Measurements from ENCODE around the gene ADGRA1.

ADGRA1 gene

DNA sequence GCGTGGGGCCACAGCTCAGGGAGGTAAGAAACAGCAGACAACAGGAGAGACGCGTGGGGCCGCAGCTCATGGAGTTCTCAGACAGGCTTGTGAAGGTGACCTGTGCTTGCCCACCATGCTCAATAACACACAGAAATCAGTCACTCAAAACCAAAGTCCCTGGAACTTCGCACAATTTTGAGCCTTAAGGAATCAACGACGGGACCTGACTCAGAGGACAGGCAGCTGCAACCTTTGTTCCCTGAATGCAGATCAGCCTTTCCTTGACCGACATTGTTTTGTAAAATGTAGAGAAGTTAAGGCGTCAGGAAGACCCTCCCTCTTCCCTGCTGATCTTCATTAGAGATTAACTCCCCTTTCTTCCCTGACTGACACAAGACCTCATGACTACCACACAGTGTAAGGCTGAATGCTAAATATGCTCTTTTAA, 63.8 kb downstream of the ADGRA1 start:
- no peak for DNase-seq

DNA sequence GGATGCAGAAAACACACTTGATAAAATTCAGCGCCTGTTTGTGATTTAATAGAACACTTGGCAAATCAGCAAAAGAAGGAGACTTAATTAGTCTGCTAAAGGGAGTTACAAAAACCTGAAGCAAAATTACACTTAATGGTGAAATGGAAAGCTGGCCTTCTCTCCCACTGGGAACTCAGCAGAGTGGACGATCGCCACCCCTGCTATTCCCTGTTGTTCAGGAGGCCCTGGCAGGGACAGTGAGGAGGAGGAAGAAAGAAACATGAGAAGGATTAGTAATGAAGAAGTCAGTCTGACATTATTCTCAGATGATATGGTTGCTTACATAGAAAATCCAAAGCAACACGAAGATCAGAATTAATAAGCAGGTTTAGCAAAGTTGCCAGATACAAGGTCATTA, 66.7 kb downstream of the ADGRA1 start:
- DNase-seq: no peak

DNA sequence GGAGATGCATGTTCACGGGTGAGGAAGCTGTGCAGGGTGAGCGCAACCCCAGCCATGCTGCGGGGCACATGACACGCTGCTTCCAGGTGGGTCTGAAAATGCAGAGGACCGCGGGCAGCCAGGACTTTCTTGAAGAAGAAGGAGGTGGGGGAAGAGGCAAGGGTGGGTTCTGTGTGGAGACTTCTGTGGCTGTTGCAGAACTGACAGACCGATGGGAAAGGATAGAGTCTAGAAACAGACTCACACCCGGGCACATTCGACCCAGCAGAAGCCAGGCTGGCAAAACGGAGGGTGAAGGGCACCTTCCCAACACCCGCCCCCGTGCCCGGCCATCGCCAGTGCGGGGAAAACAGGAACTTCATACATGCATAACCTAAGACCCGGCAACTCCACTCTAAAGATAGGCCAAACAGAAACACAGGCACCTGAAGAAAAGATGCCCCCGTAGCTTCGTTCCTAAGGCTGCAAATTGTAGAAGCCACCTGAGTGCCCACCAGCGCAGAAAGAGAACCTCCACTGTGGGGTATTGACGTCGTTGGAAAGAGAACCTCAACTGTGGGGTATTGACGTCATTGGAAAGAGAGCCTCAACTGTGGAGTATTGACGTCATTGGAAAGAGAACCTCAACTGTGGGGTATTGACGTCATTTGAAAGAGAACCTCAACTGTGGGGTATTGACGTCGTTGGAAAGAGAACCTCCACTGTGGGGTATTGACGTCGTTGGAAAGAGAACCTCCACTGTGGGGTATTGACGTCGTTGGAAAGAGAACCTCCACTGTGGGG, 67.5 kb downstream of the ADGRA1 start:
- no peak for DNase-seq

DNA sequence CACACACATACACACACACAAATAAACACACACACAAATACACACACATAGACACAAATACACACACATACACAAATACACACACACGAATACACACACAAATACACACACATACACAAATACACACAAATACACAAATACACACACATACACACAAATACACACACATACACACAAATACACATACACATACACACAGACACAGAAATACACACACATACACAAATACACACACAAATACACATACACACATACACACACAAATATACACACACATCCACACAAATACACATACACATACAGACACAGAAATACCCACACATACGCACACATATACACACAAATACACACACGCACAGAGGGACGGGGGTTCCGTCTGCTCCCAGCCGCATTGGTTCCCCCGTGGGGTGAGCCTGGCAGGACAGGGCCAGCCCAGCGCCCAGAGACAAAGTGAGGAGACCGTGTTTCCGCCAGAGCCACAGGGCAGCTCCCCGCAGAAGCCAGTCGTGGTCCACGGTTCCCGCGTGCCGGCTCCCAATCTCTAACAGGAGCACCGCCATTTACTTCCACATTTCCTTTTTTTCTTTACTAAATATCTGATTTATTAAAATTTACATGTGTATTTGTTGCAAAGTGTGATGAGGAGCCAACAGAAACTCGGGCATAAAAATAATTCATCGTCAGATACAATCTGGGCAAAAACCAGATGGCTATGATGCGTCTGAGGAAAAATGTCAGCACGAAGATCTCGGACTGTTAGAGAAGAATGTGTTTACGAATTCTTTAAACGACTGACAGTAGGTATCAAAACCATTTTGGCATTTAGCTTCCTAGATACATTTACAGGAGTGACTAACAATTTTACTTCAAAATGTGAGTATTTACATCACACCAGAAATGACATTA, 69.2 kb downstream of the ADGRA1 start:
- DNase-seq: no peak

DNA sequence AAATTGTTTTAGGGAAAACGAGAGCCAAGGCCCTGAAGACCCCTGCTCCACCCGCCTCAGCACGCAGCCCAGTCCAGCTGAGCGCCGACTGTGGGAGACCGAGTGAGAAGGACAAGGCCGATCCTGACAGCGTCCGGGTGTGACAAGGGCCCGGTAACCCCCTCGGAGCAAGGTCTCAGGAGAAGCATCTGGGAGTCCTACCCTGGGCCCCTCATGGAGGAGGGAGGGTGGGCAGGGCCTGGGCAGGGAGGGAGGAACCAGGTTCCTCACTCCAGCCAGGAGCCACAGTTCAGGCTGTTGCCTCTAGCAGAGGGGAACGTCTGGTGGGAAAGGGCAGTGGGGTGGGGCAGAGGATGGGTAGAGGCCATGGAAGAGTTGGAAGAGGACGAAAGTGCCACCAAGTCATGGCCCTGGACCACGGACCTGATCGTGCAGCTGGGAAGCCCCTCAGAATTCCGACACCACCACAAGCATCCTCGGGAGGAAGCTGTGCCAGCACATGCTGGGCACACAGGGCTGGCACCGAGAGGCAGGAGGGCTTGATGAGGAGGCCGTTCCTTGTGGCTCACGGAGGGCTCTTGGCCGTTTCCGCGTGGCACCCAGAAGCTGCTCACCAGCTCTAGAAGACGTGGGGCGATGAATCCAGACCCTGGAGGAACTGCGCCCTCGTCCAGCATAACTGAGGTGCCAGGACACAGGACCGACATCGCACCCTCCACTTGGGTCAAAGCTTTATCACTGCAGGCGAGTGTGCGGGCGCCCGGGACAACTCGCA, 70.1 kb downstream of the ADGRA1 start:
- no peak for DNase-seq

DNA sequence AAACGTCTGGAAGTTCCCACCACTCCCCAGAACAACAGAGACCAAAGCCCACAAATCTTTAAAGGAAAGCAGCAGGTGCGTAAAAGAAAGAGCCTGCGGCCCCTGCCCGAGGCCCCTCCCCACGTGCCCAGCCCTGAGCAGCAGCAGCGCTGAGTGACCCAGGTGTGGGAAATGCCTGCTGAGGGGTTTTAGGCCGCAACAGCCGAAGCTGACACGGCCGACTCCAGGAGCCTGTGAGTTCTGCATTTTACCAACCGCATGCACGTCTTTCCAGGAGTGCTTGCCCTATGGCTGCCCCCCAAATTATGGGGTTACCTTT, 70.7 kb downstream of the ADGRA1 start:
- no peak for DNase-seq

DNA sequence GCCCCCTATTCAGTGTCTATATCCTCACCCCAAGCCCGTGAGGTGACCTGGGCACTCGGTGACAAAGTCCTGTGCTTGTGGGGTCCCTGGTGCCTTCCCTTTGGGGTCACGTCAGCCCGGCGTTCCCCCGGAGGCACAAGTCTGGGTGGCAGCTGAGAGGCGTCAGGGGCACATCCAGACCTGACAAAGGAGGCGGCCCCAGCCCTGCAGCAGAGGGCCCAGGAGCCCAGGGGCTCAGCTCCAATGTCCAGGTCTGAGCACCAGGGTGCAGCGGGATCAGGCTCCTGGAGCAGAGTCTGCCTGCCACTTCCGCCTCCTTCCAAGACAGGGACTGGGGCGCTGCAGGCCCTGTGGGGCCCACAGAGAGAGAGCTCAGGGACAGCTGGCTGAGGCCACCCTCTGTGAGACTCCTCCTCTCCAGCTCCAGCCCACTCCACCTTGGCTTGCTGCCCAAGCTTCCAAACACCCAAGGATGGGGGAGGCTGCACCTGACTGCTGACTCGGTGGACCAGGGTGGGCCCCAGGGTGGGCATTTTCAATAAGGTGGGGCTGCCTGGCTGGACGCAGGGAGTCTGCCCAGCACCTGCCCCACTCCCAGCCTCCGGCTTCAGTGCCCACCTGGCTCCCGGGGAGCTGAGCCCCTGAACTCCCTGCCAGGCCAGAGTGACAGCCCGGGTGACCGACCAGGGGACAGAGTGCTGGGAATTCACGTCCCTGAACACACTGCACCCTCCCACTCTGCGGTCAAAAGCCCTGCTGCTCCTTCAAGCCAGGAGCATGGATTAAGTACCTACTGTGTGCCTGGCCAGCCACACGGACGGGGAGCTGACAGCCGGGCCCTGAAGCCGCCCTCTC, 71.3 kb downstream of the ADGRA1 start:
- DNase-seq: no peak

DNA sequence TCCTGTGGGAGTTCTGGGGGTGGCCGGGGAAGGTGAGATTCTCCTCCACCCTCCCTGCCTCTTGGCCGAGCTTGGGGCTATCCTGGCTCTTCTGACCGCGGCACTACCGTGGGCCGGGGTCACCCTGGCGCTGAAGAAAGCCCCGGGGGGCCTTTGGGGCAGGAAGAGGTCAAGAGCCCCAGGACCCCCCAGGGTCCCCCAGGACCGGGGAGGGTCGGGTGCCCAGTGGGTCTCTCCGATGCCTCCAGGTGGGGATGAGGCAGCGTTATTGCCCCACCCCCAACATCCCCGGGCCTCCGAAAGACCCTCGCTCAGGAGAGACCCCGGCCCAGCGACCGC, 71.9 kb downstream of the ADGRA1 start:
- no peak for DNase-seq

DNA sequence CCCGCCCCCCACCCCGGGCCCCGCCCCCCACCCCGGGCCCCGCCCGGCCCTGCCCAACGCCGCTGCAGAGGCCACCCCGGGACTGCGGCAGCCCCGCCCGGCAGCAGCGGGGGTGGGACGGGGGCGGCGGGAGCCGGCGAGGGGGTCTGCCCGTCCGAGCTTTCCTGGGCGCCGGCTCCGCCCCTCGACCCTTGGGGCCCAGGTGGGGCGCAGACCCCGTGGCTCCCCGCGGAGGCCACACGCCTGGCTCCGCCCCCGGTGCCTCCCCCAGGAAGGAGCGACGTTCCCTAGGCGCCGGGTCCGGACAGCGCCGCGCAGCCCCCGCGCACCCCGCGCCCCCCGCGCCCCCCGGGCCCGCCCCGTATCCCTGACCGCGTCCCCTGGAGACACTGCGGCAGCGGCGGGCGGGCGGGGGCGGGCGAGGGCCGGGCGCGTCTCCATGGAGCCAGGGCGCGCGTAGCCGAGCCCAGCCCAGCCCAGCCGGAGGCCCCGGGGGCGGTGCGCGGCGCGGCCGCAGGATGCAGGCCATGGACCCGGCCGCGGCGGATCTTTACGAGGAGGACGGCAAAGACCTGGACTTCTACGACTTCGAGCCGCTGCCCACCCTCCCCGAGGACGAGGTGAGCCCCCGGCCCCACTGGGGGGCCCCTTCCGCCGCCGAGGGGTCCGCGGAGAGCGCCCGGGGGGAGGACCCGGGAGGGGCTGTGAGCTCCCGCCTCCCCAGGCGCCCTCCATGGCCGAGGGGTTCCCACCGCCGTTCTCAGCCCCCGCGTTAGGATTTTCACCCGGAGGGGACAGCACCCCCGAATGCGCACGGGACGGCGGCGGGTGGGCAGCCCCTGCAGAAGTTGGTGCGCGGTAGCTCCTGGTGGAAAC, 72.5 kb downstream of the ADGRA1 start, which contains the start of gene KNDC1:
Gene KNDC1 (plus strand): TSS at position 270 of the 876 bp plus-strand sequence. CDS start 249 bp downstream, at position 519.
- no peak for DNase-seq

DNA sequence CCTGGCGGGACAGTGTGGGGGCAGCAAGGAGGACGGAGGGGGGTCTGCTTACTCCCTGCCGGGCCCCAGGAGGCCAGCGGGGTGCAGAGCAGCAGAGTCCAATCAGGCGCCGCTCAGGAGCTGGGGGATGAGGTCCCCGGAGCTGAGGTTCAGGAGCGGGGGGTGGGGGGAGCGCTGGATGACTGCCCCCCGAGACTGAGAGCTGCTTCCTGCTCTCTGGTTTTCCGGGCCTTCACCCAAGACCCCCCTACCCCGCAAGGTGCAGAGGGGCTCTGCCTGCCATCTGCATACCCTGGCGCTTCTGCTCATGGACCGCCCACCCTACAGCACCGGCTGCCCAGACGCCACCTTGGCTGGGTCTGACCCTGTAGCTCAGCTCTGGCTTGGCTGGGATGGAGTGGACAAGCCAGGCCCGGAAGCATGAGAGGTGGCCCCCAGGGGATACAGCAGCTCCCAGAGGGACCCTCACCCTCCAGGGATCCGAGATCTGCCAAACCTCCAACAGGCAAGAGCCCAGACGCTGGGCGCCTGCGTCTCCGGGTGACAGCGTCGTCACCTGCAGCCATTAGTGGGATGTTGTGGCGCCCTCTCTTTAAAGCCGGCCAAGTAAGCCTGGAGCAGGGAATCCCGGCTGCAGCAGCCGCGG, 73.2 kb downstream of the ADGRA1 start:
- DNase-seq: no peak

DNA sequence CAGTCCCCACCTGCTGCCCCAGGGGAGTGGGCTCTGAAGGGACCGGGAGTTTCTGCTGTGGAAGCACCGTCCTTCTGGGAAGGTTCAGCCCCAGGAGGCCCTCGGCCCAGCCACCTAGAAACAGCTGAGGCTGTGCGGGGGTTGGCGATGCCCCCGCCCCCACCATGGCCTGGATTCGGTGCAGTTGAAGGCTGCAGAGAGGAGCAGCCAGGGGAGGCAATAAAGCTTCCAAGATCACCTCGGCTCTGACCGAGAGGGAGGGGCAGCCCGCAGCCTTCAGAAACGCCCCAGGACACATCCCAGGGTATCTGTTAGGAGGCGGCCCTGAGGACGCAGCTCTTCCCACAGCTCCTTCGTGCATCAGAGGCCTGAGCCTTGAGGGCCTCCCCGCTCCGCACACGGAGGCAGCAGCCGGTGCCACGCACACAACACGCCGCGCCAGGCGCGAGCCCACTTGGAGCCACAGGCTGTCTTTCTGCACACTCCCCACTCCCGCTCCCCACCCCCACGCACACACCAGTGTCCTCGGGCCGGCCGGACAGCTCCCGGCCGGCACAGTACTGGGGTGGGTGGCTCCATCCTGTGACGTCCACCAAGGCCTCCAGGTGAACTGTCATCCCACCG, 73.9 kb downstream of the ADGRA1 start:
- DNase-seq: no peak

DNA sequence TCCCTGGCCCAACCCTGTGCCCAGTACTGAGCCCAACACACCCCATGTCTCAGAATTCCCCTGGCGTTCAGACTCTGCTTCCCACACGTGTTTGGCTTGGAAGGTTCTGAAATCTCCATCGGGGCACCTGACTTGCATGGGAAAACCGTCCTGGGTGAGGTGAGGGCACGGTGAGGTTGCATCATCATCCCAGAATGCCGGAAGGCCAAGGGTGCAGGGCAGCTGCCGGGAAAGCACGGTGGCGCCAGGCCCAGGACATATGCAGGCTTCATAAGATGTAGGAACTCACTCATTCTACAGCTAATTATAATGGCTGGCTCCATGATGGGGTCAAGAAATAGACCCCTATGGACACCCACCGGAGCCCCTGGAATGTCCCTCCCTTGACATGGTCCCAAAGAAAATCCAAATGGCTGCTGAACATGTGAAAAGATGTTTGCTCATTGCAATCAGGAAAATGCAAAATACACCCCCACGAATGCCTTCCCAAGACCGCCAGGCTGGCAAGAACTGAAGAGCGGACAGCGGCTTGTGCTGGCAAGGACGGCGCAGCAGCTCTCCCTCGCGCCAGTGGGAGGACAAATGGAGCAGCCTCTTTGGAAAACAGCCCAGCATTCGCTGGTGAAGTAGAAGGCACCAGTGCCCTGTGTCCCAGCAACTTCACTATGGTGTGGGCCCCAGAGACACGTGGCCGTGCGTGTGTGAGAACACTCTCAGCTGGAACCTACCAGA, 74.6 kb downstream of the ADGRA1 start:
- no peak for DNase-seq

DNA sequence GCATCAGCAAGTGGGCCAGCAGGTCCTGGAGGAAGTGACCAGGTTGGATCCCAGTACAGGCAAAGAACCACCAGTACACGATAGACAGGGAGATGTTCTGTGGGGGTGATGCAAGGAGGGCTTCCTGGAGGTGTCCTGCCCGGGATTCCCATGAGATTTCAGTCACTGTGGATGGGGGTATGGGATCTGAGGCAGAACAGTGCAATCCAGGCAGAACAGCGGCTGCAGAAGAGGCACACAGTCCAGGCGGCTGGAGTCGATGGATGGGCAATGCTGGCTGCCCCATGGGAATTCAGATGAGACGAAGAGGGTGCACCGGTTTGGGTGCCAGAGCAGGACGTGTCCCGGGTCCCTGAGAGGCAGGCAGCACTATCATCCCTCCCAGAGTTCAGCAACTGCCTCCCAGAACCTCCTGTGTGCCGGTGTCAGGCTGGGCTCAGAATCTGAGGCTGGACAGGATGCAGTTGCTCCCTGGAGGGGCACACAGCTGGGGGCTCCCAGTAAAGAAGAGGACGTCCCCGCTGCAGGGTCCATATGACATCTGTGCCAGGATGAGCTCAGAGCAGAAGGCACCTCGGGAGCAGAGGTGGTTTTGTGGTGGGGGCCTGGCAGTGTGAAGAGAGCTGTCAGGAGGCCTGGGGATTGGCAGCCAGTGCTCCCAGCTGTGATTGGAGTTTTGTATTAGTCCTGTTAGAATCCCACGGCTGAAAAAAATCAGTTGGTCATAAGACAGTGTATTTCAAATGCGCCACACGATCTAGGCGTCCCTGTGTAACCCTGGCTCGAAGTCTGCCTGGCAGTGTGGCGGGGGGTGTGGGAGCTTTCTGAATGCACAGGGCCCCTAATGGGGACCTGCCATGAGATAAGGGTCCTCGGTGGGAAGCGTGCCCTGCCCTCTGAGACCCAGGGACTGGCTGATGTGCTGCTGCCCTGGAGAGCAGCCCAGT, 75.5 kb downstream of the ADGRA1 start:
- no peak for DNase-seq

DNA sequence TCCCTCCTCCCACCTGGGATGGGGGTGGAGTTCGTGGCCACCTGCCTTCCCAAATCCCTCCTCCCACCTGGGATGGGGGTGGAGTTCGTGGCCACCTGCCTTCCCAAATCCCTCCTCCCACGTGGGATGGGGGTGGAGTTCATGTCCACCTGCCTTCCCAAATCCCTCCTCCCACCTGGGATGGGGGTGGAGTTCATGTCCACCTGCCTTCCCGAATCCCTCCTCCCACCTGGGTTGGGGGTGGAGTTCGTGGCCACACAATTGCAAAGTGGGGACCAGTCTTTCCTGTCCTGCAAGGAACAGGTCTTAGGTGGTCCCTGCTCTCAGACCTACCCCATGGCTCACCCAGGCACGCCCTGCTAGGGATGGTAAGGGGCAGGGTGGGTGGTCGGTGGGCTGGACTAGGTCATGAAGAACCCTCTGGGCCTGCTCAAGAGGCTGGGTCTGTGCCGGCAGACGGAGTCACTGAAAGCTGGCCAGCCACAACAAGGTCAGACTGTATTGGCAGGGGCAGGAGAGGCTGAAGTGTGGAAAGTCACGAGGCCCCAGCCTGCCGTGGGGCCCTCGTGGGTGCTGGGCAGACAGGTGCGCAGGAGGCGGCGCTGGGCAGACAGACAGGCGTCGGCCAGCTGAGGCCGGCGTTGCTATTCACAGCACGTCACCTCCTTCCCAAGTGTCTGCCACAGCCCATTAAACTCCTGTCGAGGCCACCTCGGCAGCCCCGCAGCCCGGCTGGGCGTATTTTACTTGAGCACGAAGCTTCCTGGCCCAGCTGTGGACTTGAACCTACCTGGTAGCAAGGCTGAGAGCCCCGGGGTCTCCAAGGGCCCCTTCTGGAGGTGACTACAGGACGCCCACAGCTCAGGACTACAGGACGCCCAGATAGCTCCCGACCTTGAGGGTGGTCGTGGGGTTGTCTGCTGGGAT, 76.4 kb downstream of the ADGRA1 start:
- DNase-seq: no peak

DNA sequence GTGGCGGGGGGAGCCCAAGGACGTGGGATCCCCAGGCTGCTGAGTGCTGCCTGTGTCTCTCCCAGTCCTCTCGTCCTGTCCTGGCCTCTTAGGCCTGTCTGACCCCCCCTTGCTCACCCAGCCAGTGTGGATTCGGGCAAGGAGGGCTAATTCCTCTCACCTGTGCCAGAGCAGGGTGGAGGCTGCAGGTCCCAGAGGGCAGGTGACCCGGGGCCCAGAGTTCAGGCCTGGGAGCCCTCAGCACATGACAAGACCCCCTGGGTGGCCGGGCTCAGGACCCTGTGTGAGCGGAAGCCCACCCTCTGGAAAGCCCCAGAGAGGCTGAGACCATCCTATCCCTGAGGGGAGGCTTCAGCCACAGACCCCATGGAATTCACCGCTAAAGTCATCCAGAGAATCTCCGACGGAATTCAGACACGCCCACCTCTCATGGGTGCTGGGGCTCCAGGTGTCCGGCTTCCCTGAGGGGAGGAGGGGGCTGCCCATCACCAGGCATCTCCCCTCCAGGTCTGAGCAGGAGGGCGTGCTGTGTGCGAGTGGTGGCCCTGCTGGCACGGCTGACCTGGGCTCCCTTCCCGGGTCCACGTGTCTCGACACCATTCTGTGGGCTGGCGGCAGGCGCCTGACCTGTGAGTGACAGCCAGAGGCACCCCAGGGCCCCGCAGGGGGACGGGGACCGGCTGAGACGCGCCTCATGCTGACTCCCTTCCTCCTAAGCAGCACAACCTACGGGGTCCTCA, 77.3 kb downstream of the ADGRA1 start:
- no peak for DNase-seq
